Measurements from ENCODE around the gene DLGAP4. TPM values are rescaled to one million over a fixed set of nuclear protein-coding genes. Genes with fewer than 3 reads are reported as not detected.

The DLGAP4 gene
- total and polyA plus RNA-seq, 2 of the 8 experiments (the other 6 are each of a cell fraction or from before 2014, with no cell fraction given), result 41.2 to 57.2 TPM

DNA sequence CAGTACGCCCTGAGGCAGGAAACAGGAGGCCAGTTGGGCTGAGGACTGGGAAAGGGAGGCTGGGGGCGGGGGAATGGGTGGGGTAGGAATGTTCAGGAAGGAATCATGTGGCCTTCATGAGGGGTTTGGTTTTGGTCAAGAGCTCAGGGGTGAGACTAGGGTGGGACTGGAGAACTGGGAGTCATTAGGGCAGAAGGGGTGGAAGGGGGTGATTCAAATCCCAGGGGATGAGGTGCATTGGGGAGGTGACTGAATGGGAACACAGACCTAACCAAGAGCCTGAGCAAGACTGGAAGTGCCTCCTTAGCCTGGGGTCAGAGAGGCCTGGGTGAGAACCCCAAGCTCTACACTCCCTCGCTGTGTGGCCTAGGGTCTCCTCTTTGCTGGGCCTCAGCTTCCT lies 86.8 kb downstream of the DLGAP4 start (continued):
- TF ChIP-seq CHD7 (IDR thresholded peaks at IDR 0.05; ENCODE audit: insufficient replicate concordance, low read length) (no peak), YY1 (IDR thresholded peaks at IDR 0.05; ENCODE audit: low read depth, low read length) (no peak), SUZ12 (IDR thresholded peaks at IDR 0.05; ENCODE audit: low read length) (no peak), RBBP5 (IDR thresholded peaks at IDR 0.05; ENCODE audit: borderline replicate concordance, low read depth, low read length) (no peak), NRF1 (IDR thresholded peaks at IDR 0.05; ENCODE audit: low read depth, low read length) (no peak), POU5F1 (IDR thresholded peaks at IDR 0.05; ENCODE audit: low read depth, low read length) (no peak), CTBP2 (IDR thresholded peaks at IDR 0.05; ENCODE audit: borderline replicate concordance, insufficient read depth, insufficient read length, low read length) (no peak), MAFK (IDR thresholded peaks at IDR 0.05; ENCODE audit: low read depth, low read length) (no peak), CBX8 (IDR thresholded peaks at IDR 0.05; ENCODE audit: borderline replicate concordance, low read depth, low read length) (no peak), KDM5A (IDR thresholded peaks at IDR 0.05; ENCODE audit: low read length) (no peak), KDM4A (IDR thresholded peaks at IDR 0.05; ENCODE audit: low read depth, low read length, severe bottlenecking) (no peak), TBP (IDR thresholded peaks at IDR 0.05; ENCODE audit: low read depth, low read length) (no peak)

Data from H1 (cell line).